H9 (cell line): ENCODE data around the gene HLA-DQB2. TPM values are rescaled to one million over a fixed set of nuclear protein-coding genes. Genes with fewer than 3 reads are reported as not detected.

Experiments used
- DNase-seq: peaks from one replicate; pipeline ENCODE4 v3.0.0-alpha.2; 2017
- H2AFZ ChIP-seq: one replicate; pipeline ENCODE4 v1.6.1; 2013; ENCODE audit warnings: mild to moderate bottlenecking, low read length, control low read depth, moderate library complexity
- H2AK5ac ChIP-seq: 2 replicates; pipeline ENCODE4 v1.6.1; 2013; ENCODE audit warnings: low read length, control low read depth, mixed read lengths; ENCODE audit not compliant: insufficient read length
- H2BK120ac ChIP-seq: one replicate; pipeline ENCODE4 v1.6.1; 2013; ENCODE audit warnings: low read depth, mild to moderate bottlenecking, low read length, control low read depth, inconsistent platforms; ENCODE audit not compliant: poor library complexity, severe bottlenecking
- H2BK12ac ChIP-seq: 2 replicates; pipeline ENCODE4 v1.6.1; 2013; ENCODE audit warnings: low read length, control low read depth, mixed read lengths, low read depth; ENCODE audit not compliant: insufficient read length
- H2BK15ac ChIP-seq: 2 replicates; pipeline ENCODE4 v1.6.1; 2013; ENCODE audit warnings: low read depth, low read length, control low read depth
- H2BK20ac ChIP-seq: one replicate; pipeline ENCODE4 v1.6.1; 2013; ENCODE audit warnings: low read depth, mild to moderate bottlenecking, low read length, control low read depth, inconsistent platforms; ENCODE audit not compliant: poor library complexity, severe bottlenecking
- H2BK5ac ChIP-seq: 2 replicates; pipeline ENCODE4 v1.6.1; 2013; ENCODE audit warnings: low read length, control low read depth, mixed read lengths; ENCODE audit not compliant: insufficient read length
- H3K14ac ChIP-seq: 2 replicates; pipeline ENCODE4 v1.6.1; 2013; ENCODE audit warnings: low read length, control low read depth; ENCODE audit not compliant: insufficient read depth
- H3K18ac ChIP-seq: 2 replicates; pipeline ENCODE4 v1.6.1; 2013; ENCODE audit warnings: low read depth, mild to moderate bottlenecking, mixed read lengths, low read length, control low read depth; ENCODE audit not compliant: insufficient read length
- H3K23ac ChIP-seq: 2 replicates; pipeline ENCODE4 v1.6.1; 2013; ENCODE audit warnings: low read length, control low read depth, mixed read lengths, low read depth; ENCODE audit not compliant: insufficient read length
- H3K23me2 ChIP-seq: 2 replicates; pipeline ENCODE4 v1.6.1; 2013; ENCODE audit warnings: low read depth, mild to moderate bottlenecking, mixed read lengths, low read length, control low read depth; ENCODE audit not compliant: insufficient read length, poor library complexity, severe bottlenecking
- H3K27ac ChIP-seq: 2 replicates; pipeline ENCODE4 v1.5.1; 2013; ENCODE audit warnings: low read length, control low read depth, mixed read lengths, low read depth; ENCODE audit not compliant: insufficient read length
- H3K27me3 ChIP-seq: 2 replicates; pipeline ENCODE4 v1.6.1; 2013; ENCODE audit warnings: low read length, control low read depth, inconsistent platforms; ENCODE audit not compliant: insufficient read depth
- H3K4ac ChIP-seq: 2 replicates; pipeline ENCODE4 v1.6.1; 2013; ENCODE audit warnings: low read depth, mild to moderate bottlenecking, control low read depth, inconsistent platforms, low read length, moderate library complexity
- H3K4me1 ChIP-seq: 2 replicates; pipeline ENCODE4 v1.6.1; 2013; ENCODE audit warnings: low read length, control low read depth, inconsistent platforms; ENCODE audit not compliant: insufficient read depth
- H3K4me2 ChIP-seq: 2 replicates; pipeline ENCODE4 v1.6.1; 2013; ENCODE audit warnings: low read length, control low read depth, mixed read lengths; ENCODE audit not compliant: insufficient read length, insufficient read depth
- H3K56ac ChIP-seq: 2 replicates; pipeline ENCODE4 v1.6.1; 2013; ENCODE audit warnings: low read depth, mild to moderate bottlenecking, mixed read lengths, low read length, control low read depth; ENCODE audit not compliant: insufficient read length
- H3K79me1 ChIP-seq: 2 replicates; pipeline ENCODE4 v1.6.1; 2013; ENCODE audit warnings: low read depth, mild to moderate bottlenecking, moderate library complexity, low read length, control low read depth, inconsistent platforms; ENCODE audit not compliant: insufficient read depth, poor library complexity, severe bottlenecking
- H3K79me2 ChIP-seq: 2 replicates; pipeline ENCODE4 v1.6.1; 2013; ENCODE audit warnings: low read length, control low read depth, inconsistent platforms; ENCODE audit not compliant: insufficient read depth
- H3K9ac ChIP-seq: 2 replicates; pipeline ENCODE4 v1.6.1; 2013; ENCODE audit warnings: low read length, control low read depth, mixed read lengths; ENCODE audit not compliant: insufficient read length; ENCODE audit errors: extremely low read depth
- H3K9me3 ChIP-seq: one replicate; pipeline ENCODE4 v1.6.1; 2013; ENCODE audit warnings: low read depth, low read length, inconsistent platforms; ENCODE audit not compliant: control insufficient read depth
- H3T11ph ChIP-seq: one replicate; pipeline ENCODE4 v1.6.1; 2013; ENCODE audit warnings: mild to moderate bottlenecking, low read length, control low read depth, inconsistent platforms
- H4K20me1 ChIP-seq: one replicate; pipeline ENCODE4 v1.6.1; 2013; ENCODE audit not compliant: control insufficient read depth, insufficient read length, insufficient read depth
- H4K5ac ChIP-seq: 2 replicates; pipeline ENCODE4 v1.6.1; 2013; ENCODE audit warnings: low read depth, mild to moderate bottlenecking, mixed read lengths, low read length, control low read depth; ENCODE audit not compliant: insufficient read length
- H4K8ac ChIP-seq: replicated peaks from 2 replicates; pipeline ENCODE4 v1.6.1; 2013; ENCODE audit warnings: low read length, control low read depth, mixed read lengths, low read depth; ENCODE audit not compliant: insufficient read length
- H4K91ac ChIP-seq: 2 replicates; pipeline ENCODE4 v1.6.1; 2013; ENCODE audit warnings: low read depth, mild to moderate bottlenecking, moderate library complexity, mixed read lengths, low read length, control low read depth; ENCODE audit not compliant: insufficient read length
- H3K27ac Mint-ChIP-seq, 3 experiments: 2 replicates in 2 of 3; 3 replicates in 1 of 3; pipeline ENCODE4 v1.8.0; 2020 to 2021; ENCODE audit warnings: mixed read lengths in 3 of 3, mild to moderate bottlenecking in 1 of 3, moderate library complexity in 1 of 3
- H3K27me3 Mint-ChIP-seq: 2 replicates; pipeline ENCODE4 v1.8.0; 2021; ENCODE audit warnings: low read depth, mild to moderate bottlenecking, moderate library complexity, mixed read lengths
- H3K36me3 Mint-ChIP-seq, 3 experiments: 2 replicates in 2 of 3; 3 replicates in 1 of 3; pipeline ENCODE4 v1.8.0; 2020 to 2021; ENCODE audit warnings: low read depth in 3 of 3, mixed read lengths in 3 of 3; ENCODE audit not compliant: insufficient read depth in 1 of 3
- H3K4me1 Mint-ChIP-seq, 2 experiments: 2 replicates each; pipeline ENCODE4 v1.8.0; 2020; ENCODE audit warnings: mixed read lengths in 2 of 2
- H3K4me3 Mint-ChIP-seq, 2 experiments: 2 replicates in 1 of 2; 3 replicates in 1 of 2; pipeline ENCODE4 v1.8.0; 2020 to 2021; ENCODE audit warnings: mild to moderate bottlenecking in 2 of 2, mixed read lengths in 2 of 2, moderate library complexity in 1 of 2
- H3K9me3 Mint-ChIP-seq, 2 experiments: 2 replicates in 1 of 2; 3 replicates in 1 of 2; pipeline ENCODE4 v1.8.0; 2020; ENCODE audit warnings: mild to moderate bottlenecking in 2 of 2, mixed read lengths in 2 of 2, moderate library complexity in 1 of 2
- CTCF ChIP-seq: fragments of 200-600 bp; sonication (generic); conservative IDR thresholded peaks from 3 replicates; pipeline ENCODE4 v1.8.0; 2021; ENCODE audit warnings: antibody characterized with exemption, mild to moderate bottlenecking
- WGBS: extraction: QIAGEN DNeasy Blood & Tissue Kit; methylation state at CpG from one replicate; pipeline ENCODE4 v1.1.7; 2013; ENCODE audit warnings: missing lambda C conversion rate, low lambda C conversion rate, mixed read lengths; ENCODE audit not compliant: insufficient read length; ENCODE audit errors: extremely low coverage; 5-methylcytosine and 5-hydroxymethylcytosine counted together
- total RNA-seq: library from RNA; stranded (reverse); gene quantifications from 2 replicates; pipeline ENCODE4 v1.2.1, GENCODE V29; 2021

Gene HLA-DQB2
- total RNA-seq, 1 experiment from 2014 or later = not detected

- Mint-ChIP-seq H3K4me1 (peaks cover 4 to 5% of the 10 kb centered on the region in 2 experiments; a peak in 3 of 4 replicates), H3K36me3 (peaks cover 0 to 6% (median 0%) of the 10 kb centered on the region in 3 experiments; a peak in 2 of 7 replicates), H3K27ac (no peak overlapping the region), H3K27me3 (peaks cover 34% of the 10 kb centered on the region), H3K9me3 (peaks cover 6% of the 10 kb centered on the region in 2 experiments), H3K4me3 (no peak overlapping the region)
- no peak for TF ChIP-seq CTCF
- H4K20me1 ChIP-seq = no peaks in the 10 kb centered on the region
- no peak overlapping the region for H2BK5ac ChIP-seq
- H2BK120ac ChIP-seq = no peak overlapping the region
- H3K23ac ChIP-seq = no peak overlapping the region
- H3K9ac ChIP-seq = no peak overlapping the region
- H4K8ac ChIP-seq = no peak overlapping the region
- H3K79me2 ChIP-seq = no peaks in the 10 kb centered on the region
- H2BK15ac ChIP-seq = no peak overlapping the region
- H2BK12ac ChIP-seq = no peak overlapping the region
- no peak overlapping the region for H4K5ac ChIP-seq
- H3K27me3 ChIP-seq = no peaks in the 10 kb centered on the region
- no peak overlapping the region for H3K14ac ChIP-seq
- H2BK20ac ChIP-seq = no peak overlapping the region
- H3K18ac ChIP-seq = no peak overlapping the region
- H3K27ac ChIP-seq = no peak overlapping the region
- no peak overlapping the region for H3K4me2 ChIP-seq
- no peaks in the 10 kb centered on the region for H3K9me3 ChIP-seq
- no peak overlapping the region for H3K4ac ChIP-seq
- no peak overlapping the region for H2AFZ ChIP-seq
- no CpG with 5 or more reads among the region's 2 CpGs for WGBS
- no peak overlapping the region for H3K56ac ChIP-seq
- no peaks in the 10 kb centered on the region for H3K23me2 ChIP-seq
- H4K91ac ChIP-seq = no peak overlapping the region
- H2AK5ac ChIP-seq = no peak overlapping the region
- H3T11ph ChIP-seq = no peak overlapping the region
- H3K79me1 ChIP-seq = no peaks in the 10 kb centered on the region
- no peak for DNase-seq
- H3K4me1 ChIP-seq = no peaks in the 10 kb centered on the region
These were observed 40.1 kb upstream of the HLA-DQB2 start for GRCh38 chr6:32803416-32803815.
